Spleen (tissue), 7 donors: Measurements from ENCODE around the gene PROX1.
"Not testable (repeated sequence)": the region's sequence is repeated elsewhere in the genome, so short reads cannot be mapped to it uniquely, and the experiment has no call there.

Experiments
- CTCF ChIP-seq, 11 experiments: fragments of 200-600 bp in 7 of 11; fragments of 450-650 bp in 4 of 11; sonication (generic) in 4 of 11; IDR thresholded peaks in 8 of 11; conservative IDR thresholded peaks in 3 of 11; 1 replicate in 7 of 11; 2 replicates in 4 of 11; pipeline versions ENCODE4 v1.4.0 to v1.8.0; 2016 to 2021; ENCODE audit warnings: antibody characterized with exemption in 11 of 11, inconsistent platforms in 4 of 11, mild to moderate bottlenecking in 1 of 11
- POLR2A ChIP-seq, 3 donors: fragments of 450-650 bp; IDR thresholded peaks; one replicate each; pipeline ENCODE4 v1.5.1; 2017; ENCODE audit warnings: antibody characterized with exemption in 3 of 3, mild to moderate bottlenecking in 1 of 3
- donor health status: DM: no; HTN: no; CAD: no; lungs with moderate emphysema.
- donor health status: DM: no; HTN: no; CAD: no.
- donor health status: DM: no; HTN: no; CAD: no.

GRCh38 chr1:214089003-214089402, 101.2 kb downstream of the PROX1 start:
- TF ChIP-seq CTCF (IDR thresholded peaks at IDR 0.05 in 8 of 11, conservative IDR thresholded peaks at IDR 0.05 in 3 of 11); POLR2A (IDR thresholded peaks at IDR 0.05): not testable (repeated sequence)
